ENCODE measurements around the gene CCNF.
"Not testable (repeated sequence)": the region's sequence is repeated elsewhere in the genome, so short reads cannot be mapped to it uniquely, and the experiment has no call there.

The CCNF gene, protein sequence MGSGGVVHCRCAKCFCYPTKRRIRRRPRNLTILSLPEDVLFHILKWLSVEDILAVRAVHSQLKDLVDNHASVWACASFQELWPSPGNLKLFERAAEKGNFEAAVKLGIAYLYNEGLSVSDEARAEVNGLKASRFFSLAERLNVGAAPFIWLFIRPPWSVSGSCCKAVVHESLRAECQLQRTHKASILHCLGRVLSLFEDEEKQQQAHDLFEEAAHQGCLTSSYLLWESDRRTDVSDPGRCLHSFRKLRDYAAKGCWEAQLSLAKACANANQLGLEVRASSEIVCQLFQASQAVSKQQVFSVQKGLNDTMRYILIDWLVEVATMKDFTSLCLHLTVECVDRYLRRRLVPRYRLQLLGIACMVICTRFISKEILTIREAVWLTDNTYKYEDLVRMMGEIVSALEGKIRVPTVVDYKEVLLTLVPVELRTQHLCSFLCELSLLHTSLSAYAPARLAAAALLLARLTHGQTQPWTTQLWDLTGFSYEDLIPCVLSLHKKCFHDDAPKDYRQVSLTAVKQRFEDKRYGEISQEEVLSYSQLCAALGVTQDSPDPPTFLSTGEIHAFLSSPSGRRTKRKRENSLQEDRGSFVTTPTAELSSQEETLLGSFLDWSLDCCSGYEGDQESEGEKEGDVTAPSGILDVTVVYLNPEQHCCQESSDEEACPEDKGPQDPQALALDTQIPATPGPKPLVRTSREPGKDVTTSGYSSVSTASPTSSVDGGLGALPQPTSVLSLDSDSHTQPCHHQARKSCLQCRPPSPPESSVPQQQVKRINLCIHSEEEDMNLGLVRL

GRCh38 chr16:2429034-2429770, at the start of gene CCNF:
CCNF (plus strand) TSS chr16:2429447; CDS start chr16:2429482, 35 bp downstream.
- DNase-seq (ENCODE audit: low spot score) = peak; percentile 95

DNA sequence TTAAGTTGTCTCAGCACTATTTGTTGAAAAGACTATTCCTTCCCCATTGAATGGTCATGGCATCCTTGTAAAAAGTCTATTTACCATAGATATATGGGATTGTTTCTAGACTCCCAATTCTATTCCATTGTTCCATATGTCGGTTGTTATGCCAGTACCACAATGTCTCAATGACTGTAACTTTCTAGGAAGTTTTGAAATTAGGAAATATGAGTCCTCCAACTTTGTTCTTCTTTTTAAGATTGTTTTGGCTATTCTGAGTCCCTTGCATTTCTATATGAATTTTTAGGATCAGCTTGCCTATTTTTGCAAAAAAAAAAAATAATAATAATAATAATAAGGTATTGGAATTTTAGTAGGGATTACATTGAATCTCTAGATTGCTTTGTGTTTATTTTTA, 45.7 kb upstream of the CCNF start:
- no peak for DNase-seq (ENCODE audit: low spot score)

DNA sequence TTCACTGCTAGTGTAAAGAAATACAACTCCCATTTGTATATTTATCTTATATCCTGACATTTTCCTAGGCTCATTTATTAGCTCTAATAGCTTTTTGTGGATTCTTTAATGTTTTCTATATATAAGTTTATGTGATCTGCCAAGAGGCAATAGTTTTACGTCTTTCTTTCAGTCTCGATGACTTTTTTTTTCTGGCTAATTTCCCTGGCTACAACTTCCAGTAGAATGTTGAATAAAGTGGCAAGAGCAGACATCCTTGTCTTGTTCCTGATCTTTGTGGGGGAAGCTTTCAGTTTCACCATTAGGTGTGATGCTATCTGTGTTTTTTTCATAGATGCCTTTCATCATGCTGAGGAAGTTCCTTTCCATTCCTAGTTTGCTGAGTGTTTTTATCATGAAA, 44.8 kb upstream of the CCNF start:
- DNase-seq (ENCODE audit: low spot score) = no peak

GRCh38 chr16:2385190-2385836, 43.9 kb upstream of the CCNF start:
- no peak for DNase-seq (ENCODE audit: low spot score)

DNA sequence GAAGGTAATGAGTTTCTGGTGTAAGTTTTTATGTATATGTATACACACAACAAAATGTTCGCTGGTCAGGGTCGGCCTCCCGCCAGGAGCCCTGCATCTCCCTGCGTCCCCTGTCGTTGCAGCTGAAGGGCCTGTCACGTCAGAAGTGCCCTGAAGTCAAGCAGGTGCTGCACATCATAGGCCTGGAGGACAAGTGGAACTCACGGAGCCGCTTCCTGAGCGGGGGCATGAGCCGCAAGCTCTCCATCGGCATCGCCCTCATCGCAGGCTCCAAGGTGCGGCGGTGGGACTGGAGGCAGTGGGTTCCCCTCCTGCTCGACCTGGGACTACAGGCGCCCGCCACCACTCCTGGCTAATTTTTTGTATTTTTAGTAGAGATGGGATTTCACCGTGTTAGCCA, 43.3 kb upstream of the CCNF start:
- not testable (repeated sequence) for DNase-seq (ENCODE audit: low spot score)

DNA sequence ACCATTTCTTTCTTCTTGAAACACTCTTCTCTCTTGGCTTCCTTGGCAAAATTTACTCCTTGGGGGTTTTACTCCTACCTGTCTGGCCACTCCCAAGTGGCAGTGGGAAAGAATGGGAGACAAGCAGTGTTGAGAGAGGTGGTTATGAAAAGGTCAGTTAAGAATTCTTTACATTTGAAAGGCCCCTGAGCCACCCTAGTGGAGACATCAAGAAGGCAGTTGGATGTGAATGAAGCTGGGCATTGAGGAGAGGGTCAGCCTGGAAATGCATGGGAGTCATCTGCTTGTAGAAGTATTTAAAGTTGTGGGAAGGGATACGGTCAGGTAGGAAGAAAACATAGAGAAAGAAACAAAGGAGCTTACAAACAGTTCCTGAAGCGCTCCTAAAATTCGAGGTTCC, 42.3 kb upstream of the CCNF start:
- DNase-seq (ENCODE audit: low spot score) = peak; percentile 19

DNA sequence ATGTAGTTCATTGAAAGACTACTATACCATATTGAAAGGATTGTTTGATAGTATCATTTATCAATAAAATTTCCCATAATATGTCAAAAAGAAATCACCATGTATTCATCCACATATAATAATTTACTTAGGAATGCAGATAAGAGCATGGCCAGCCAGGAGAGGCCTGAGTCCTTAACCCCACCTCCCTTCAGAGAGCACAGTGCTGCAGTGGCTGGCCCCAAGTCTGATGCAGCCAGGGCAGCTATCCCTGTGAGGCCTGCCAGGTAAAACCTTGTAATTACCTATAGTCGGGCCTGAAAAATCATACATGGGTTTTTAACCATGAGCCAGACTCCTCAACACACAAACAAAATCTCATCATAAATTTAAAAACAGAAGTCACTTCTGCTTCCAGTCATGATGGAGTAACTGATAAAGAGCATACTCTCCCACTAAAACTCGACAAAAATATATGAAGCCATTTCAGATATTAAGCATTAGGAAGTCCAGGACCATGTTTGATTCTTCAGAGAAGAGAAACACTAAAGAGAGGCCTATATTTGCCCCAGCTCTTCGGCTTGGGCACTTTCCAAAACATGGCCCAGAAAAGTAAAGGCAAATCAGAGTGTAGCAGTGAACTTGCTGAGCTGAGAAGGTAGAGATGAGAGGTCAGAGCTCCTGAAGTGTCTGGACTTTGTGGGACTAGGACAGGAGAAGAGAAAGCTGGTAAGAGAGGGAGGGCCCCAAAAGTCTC, 40.9 kb upstream of the CCNF start:
- no peak for DNase-seq (ENCODE audit: low spot score)

DNA sequence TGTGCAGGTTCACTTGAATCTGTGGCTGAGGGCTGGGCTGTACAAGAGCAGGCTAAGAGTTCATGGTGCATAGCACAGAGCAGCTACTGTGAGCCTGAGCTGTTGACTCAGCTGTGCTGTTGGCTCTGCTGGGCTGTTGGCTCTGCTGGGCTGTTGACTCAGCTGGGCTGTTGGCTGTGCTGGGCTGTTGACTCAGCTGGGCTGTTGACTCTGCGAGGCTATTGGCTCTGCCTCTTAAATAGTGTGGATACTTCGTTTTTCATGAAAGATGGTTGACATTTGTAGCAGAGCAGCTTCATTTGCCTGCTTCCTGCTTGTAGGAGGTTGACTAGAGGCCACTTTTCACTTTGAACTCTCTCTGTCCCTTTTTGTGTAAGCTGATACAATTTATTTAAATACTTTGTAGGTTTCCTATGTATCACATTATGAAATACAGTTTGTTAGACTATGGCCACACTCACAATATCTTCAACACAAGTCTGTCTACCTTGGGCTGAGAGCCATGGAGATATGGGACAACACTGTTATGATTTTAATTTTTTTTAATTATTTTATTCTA, 40.3 kb upstream of the CCNF start:
- no peak for DNase-seq (ENCODE audit: low spot score)

DNA sequence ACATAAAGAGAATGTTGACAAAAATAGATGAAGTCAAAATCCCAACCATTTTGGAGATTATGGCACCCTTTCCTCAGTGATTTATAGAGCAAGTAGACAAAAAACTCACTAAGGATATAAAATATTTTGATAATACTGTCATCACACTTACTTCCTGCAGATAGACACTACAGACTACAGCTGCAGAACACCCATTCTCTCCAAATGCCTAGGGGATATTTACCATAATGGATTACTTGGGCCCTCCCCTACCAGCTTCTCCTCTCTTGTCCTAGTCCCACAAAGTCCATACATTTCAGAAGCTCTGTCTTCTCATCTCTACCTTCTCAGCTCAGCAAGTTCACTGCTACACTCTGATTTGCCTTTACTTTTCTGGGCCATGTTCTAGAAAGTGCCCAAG, 37.2 kb upstream of the CCNF start:
- DNase-seq (ENCODE audit: low spot score) = no peak

DNA sequence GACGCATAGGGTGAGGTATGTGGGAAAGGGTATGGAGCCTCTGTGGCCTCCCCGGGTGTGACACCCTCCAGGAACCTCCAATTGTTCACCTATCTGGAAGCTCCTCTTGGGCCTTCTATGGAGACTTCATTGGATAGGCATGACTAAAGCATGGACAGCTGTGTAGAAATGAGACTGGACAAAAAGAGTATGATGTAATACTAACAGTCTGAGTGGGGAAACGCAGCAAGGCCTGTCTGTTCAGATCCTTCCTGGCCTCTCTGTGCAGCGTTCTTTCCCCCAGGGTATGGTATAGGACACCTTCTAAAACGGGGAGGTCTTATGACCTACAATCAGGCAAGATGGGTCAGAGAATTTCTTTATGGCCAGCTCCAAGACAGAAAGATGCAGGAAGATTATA, 30.7 kb upstream of the CCNF start:
- no peak for DNase-seq (ENCODE audit: low spot score)

DNA sequence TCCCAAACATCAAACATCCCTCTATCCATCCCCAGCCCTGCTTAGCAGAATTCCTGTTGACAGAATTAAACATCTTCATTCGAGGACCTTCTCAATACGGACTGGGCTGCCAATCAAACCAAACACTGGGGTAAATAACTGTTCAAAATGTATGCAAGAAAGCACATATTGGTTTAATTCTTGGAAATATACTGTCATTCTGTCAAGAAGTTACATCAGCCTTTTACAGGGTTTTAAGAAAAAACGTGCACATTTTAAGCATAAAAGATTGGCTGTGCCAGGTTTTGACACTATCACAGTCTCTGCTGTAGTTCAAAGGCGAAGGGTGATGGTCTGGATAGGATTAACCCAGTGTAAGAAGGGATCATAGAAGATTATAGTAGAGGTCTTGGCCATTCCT, 25.1 kb upstream of the CCNF start:
- no peak for DNase-seq (ENCODE audit: low spot score)

DNA sequence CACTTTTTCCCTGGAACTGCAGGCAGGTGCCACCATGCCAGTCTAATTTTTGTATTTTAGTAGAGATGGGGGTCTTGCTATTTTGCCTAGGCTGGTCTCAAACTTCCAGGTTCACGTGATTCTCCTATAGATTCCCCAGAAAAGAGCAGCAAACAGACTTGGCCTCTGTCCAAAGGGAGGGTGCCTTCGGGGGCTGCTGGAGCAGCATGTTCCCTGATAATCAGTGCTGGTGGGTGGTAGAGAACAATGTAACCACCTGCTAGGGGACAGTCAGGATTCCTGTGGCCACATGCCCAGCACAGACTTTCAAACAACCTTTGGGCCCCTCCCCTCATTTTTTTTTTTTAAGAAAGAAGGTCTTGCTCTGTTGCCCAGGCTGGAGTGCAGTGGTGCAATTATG, 14.2 kb upstream of the CCNF start:
- DNase-seq (ENCODE audit: low spot score) = no peak

GRCh38 chr16:2420035-2420434, 9.2 kb upstream of the CCNF start:
- no peak for DNase-seq (ENCODE audit: low spot score)

DNA sequence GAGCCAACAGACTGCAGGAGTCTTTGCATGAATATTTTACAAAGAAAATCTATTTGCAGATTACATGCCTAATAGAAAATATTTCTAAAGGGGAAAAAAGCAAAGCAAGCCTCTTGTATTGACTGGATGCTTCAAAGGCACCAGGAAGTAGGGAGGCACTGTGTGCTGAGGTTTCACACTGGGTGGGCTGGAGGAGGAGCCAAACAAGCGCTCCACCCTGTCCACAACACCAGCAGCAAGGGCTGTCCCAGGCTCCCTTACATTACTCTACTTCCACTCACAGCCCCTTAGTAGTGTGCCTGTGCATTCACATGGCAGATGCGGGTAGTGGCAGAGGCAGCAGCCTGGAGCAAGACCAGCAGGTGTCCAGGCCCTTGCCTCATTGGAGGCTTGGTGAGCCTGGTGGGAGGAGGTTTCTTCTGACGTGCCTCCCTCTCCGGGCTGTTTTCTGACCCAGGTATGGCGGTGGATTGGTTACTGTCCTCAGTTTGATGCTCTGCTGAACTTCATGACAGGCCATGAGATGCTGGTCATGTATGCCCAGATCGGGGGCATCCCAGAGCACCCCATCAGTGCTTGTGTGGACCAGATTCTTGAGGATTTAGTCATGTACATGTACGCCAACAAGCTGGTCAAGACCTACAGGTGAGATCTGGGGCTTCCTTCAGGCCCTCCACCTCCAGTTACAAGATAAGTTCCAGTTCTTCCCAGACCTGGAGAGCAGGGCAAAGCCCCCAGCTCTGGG, 7.0 kb upstream of the CCNF start:
- no peak for DNase-seq (ENCODE audit: low spot score)

GRCh38 chr16:2424061-2425007, 4.9 kb upstream of the CCNF start:
- DNase-seq (ENCODE audit: low spot score) = no peak

DNA sequence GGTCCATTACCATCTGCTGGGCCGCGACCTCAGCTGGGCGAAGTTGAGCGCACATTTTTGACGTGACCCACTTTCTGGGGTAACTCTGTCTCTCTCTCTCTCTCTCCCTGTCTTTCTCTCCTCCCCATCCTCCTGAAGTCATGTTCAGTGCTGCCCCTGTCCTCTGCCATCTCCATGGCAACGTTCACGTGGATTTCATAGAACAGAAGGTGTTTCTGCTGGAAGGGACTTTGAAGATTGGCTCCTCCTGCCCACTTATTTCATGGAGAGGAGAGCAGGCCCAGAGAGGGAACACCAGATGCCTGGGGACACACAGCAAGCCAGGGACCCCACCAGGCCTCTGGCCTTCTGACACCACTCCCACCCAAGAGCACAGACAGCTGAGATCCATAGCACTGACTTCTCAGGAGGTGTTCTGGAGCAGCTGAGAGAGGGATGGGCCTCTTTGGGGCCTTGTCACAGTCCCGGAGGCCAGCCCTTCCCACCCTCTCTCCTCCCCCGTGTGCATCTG, 4.2 kb upstream of the CCNF start:
- peak; percentile 70 for DNase-seq (ENCODE audit: low spot score)

DNA sequence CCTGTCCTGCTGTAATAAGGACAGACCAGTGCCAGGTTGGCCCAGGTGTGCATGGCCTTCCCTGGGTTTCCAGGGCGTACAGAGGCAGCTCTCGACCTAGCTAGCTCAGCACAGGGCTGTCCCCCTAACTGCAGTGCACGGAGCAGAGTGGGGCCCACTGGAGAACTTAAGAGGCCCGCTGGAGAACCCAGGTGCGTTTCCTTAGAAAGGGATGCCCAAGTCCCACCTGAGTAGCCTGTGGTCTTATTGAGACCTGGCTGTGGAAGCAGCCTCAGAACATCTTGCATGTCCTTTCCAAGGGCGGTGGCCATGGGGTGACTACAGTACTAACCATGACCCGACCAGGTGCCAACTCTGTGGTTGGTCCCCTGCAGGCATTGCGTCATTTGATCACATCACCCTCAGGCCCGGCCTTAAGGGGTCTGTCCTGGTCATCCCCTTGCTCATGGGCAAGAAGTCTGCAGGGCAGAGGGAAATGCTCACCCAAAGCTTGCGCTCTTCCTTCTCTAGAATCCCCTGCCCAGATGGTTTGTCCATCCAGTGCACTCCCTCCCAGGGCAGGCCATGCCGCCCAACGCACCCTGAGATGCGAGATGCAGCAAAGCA, 3.3 kb upstream of the CCNF start:
- no peak for DNase-seq (ENCODE audit: low spot score)

- DNase-seq (ENCODE audit: low spot score) = no peak
These were observed 2.3 kb upstream of the CCNF start for GRCh38 chr16:2426941-2427361.

GRCh38 chr16:2427526-2427925, 1.7 kb upstream of the CCNF start:
- no peak for DNase-seq (ENCODE audit: low spot score)

Data from cerebellar cortex (tissue), 1 donor.